Activated CD8-positive, alpha-beta memory T cell treated with anti-CD3 and anti-CD28 coated beads, Interleukin-2, amount 50 U/mL, for 4 hours (primary cell): Measurements from ENCODE around the gene TNRC6B.
"Not testable (repeated sequence)": the region's sequence is repeated elsewhere in the genome, so short reads cannot be mapped to it uniquely, and the experiment has no call there.

Experiments used
- DNase-seq: peaks from one replicate; pipeline ENCODE4 v3.0.0-alpha.2; 2020

The TNRC6B gene

DNA sequence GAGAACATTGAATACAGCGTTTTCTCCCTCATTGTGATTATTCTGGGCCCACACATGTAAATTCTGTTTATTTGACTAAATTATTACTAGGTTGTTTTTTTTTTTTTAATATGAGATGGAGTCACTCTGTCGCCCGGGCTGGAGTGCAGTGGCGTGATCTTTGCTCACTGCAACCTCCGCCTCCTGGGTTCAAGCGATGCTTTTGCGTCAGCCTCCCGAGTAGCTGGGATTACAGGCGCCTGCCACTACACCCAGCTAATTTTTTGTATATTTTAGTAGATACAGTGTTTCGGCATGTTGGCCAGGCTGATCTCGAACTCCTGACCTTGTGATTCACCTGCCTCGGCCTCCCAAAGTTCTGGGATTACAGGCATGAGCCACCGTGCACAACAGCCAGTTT lies 5.9 kb downstream of the TNRC6B start:
- not testable (repeated sequence) for DNase-seq

DNA sequence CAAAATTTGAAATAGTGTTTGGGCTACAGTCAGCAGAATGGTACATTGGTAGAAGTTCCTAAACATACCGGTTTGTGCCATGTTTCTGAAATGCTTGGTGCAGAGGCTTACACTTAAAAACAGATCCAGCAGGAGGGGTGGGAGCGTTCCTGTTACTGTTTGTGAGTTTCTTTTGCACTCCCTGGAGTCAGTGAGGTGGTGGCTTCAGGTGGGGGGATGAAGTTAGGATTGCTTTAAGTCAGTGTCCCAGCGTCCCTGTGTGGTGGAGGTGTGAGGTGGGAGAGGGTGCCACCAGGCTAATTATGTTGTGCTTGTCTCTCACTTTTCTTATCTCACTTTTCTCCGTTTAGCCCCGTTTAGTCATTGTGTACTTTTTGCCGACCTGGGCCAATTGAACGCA lies 9.7 kb downstream of the TNRC6B start:
- no peak for DNase-seq

DNA sequence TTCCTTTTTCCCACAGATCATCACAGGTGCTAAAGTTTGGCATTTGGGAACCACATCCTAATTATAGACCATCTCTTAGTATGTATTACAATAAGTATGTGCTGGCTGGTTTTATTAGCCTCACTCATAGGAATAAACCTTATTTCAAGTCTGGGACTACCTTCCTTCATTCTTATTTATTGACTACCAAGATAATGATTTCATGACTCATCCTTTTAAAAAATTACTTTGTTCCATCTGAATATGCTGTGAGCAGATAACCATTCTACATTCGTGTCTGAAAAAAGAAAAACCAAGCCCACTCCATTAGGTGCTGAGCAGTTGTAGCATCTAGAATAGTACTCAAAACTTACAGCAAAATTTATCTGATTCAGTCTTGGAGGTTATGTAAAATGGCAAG lies 12.3 kb downstream of the TNRC6B start:
- DNase-seq: no peak

DNA sequence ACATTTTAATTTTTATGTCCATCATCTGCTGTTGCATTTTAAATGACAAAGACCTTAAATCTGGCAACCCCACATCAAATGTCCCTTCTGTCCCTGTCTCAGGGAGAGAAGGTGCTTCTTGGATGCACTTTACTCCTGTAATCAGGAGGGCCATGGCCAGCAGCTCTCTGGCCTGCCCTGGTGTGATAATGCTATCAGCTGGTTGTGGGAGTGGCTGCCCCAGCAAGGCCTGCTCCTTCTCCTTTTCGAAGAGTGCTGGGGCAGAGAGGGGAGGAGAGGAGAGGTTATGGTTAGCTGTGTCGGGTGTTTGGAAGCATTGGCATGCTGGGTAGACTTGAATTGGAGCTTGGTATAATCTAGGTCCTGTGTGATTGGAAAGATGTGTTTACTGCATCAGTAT lies 12.8 kb downstream of the TNRC6B start:
- DNase-seq: no peak

DNA sequence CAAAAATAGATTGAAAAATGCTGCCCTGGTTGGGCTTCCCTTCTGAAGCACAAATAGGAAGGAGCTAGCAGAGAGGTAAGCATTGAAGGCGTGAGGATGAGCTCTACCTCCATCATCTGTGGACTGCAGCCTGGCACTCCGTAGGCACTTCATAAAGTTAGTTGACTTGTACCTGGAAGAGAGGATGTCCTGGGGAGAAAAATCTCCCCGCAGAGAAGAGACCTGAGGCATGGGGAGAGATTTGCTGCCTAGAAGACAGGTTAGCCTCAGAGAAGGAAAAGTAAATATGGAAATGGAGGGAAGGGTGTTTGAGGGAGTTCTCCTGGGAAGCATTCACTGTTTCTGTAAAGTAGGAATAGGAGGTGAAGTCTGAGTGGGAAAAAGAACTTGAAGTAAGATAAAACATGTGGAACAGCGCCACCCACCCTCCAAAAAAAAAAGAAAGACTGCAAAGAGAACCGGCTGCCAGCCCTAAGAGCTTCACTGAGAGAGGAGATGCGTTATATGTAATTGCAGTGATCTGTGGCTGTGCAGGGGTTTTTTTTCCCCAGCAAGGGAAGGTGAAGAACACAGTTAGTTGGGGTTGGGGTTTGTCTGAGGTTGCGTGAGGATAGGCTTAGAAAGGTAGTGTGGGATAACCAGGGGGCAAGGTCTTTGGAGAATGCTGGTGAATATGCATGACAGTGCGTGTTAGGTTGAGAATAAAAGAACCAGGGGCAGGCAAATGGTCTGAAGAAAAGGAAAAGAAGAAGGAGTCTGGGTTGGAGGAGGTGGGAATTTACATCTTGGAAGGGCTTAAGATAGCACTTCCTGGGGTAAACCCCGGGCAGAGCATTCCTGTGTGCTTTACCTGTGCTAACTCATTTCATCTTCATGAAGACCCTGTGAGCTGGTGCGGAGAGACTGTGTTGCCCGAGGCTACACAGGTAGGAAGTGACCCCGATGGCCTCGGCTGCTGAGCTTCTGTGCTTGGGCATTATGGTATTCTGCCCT lies 16.0 kb downstream of the TNRC6B start:
- no peak for DNase-seq

DNA sequence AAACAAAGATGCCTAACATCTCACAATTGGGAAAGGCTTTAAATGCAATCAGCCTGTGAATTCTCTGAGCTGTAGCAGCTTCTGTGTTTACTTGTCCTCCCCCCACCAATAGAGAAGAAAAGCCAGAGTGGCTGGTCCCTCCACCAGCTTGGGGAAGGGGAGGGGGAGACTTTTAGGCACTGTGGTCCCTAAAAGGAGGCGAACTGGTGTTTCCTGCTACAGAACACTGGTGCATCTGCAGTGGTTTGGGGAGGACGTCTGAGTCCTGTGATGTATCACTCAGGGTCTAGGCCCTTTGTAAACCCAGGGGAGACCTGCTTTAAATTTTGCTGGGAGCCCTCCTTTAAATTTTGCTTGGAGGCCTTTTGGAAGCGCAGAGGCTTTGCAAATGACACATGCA lies 16.9 kb downstream of the TNRC6B start:
- no peak for DNase-seq

DNA sequence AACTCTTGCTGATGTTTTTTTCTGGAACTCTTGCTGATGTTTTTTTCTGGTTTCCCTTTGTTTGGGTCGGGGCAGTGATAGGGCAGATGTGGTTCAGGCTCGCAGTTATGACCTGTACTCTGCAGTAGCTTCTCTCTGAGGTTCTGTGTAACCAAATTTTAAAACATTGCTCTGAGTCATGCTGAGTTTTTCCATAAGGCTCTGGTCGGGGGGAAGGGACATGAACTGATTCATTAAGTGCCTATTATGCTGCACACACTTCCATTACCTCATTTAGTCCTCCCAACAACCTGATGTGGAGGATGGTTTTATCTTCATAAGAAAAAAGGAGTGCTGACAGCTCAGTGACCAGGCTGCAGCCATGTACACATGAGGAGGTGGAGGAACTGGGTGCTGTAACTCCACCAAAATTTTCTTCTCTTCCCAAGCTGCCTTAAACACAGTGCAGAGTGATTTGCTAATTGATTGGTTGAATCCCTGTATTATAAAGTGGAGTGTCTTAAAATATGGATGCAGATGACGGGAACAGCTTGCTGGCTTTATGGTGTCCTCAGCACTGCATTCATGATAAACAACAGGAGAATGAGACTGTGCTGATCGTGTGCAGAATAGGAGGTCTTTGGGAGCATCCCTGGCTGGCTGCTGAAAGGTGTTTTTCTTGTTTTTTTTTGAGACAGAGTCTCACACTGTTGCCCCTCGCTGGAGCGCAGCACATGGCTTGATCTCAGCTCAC lies 19.1 kb downstream of the TNRC6B start:
- peak; percentile 43 for DNase-seq

DNA sequence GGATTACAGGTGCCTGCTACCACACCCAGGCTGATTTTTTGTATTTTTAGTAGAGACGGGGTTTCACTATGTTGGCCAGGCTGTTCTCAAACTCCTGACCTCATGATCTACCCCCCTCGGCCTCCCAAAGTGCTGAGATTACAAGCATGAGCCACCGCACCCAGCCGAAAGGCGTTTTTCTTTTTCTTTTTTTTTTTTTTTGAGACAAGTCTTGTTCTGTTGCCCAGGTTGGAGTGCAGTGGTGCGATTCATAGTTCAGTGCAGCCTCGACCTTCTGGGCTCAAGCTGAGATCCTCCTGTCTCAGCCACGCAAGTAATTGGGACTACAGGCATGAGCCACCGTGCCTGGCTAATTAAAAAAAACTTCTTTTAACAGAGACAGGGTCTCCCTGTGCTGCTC lies 19.7 kb downstream of the TNRC6B start:
- DNase-seq: not testable (repeated sequence)

DNA sequence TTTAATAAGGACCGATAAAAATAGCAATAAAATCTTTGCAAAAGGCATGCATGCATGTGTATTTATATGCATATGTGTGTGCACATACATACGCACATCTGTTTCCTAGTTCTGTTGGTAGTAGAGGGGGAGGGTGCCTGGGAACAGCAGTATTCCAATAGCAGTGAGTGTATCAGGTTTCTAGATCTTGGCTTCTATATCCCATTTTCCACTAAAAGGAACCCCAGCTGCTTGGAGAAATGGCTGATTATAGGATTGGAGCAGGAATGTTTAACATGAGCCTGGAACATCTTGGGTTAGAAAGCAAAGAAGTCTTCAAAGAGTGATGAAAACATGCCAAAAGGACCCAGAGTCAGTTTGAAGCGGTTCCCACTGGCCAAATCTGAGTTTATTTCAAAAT lies 21.0 kb downstream of the TNRC6B start:
- DNase-seq: no peak

DNA sequence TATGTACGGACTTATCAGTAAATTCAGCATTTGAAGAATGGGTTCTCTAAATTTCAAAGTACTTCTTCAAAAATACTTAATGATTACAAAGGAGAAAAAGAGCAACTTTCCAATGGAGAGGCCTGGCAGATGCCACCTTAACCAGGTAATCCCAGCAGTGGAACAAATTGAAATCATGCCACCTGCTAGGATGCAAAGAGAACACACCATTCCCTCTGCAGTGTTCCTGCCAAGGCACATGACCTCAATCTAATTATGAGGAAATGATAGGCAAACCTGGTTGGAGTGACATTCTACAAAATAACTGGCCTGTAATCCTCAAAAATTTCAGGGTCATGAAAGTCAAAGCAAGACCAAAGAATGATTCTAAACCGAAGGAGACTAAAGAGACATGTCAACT lies 21.5 kb downstream of the TNRC6B start:
- no peak for DNase-seq

DNA sequence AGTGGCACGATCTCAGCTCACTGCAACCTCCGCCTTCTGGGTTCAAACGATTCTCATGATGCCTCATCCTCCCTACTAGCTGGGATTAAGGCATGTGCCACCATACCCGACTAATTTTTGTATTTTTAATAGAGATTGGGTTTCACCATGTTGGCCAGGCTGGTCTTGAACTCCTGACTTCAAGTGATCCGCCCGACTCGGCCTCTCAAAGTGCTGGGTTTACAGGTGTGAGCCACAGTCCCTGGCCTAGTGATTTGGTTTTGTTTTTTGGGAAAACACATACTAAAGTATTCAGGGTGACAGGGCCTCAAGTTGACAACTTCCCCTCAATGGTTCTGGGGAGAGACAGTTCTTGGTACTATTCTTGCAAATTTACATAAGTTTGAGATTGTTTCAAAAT lies 22.1 kb downstream of the TNRC6B start:
- DNase-seq: no peak

DNA sequence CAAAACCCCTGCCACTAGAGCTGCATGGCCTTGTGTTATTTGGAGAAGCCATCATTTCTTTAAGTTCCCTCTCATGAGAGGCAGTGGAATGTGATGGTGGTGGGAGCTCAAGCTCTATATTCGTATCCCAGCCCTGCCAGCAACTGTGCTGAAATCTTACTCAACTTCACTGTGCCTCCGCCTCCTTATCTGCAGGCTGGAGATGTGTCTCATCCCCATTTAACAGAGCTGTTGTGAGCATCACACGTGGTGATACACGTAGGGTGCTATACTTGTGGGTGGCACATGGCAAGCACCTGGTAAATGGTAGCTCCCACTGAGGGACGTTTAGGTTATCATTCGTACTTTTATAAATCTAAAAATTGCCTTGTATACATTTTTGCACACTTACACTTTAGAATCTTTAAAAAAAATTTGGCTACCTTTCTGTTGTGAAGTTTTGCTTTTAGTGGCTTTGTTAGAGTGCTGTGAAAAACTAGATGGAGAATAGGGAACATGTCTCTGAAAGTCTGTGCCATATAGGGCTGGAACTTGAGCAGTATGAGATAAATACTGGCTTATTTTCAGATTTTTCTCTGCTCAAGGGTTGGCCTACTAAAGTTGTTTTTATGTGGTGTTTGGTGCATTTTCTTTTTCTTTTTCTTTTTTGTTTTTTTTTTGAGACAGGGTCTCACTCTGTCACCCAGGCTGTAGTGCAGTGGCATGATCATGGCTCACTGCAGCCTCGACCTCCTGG lies 23.2 kb downstream of the TNRC6B start:
- DNase-seq: no peak

DNA sequence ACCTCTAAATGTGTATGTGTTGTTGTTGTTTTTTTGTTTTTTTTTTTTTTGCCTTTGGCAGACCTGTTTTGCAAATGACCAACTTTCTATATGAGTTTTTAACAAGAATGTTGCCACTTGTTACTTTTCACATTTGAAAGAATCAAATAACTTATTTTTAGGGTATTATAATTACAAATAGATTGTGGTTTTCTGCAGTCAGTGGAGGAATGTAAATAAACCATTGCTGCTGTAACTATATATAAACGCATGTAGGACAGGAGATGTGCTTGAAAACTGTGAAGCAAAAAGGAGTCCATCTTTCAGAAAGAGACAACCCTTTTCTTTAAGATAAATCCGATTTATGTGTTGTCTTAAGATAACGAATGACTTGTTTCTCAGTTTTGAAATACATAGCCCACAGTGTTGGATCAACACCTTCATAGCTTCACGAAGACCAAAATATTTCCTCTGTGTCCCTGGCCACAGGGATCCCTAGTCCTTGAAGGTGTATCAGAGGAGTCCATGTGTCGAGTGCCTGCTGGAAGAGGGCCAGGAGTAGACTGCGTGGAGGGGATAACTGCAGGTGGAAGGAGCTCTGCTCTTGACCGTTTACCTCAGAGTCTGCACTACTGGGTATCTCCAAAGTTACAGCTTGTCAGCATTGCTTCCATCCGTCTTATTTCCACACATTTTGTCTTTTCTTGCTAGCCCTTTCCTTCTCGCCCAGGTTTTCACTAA lies 24.7 kb downstream of the TNRC6B start:
- DNase-seq: no peak

DNA sequence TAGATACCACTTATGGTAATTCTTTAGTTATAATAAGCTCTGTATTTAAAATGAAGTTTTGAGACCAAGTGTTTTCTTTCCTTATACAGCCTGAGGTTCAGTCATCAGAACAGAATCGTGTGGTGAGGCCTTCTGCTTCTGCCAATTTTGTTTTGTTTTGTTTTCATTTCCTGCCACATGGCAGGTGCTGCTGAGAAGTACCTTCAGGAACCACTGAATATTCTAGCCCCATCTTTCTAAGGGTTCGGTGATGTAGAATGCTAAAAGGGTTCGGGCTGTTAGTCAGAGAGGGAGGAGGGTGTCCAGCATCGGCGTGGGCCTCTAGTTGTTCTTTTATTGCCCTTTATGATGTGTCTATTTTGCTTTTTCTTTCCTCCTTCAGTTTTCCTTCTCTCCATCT lies 25.8 kb downstream of the TNRC6B start:
- peak; percentile 24 for DNase-seq

DNA sequence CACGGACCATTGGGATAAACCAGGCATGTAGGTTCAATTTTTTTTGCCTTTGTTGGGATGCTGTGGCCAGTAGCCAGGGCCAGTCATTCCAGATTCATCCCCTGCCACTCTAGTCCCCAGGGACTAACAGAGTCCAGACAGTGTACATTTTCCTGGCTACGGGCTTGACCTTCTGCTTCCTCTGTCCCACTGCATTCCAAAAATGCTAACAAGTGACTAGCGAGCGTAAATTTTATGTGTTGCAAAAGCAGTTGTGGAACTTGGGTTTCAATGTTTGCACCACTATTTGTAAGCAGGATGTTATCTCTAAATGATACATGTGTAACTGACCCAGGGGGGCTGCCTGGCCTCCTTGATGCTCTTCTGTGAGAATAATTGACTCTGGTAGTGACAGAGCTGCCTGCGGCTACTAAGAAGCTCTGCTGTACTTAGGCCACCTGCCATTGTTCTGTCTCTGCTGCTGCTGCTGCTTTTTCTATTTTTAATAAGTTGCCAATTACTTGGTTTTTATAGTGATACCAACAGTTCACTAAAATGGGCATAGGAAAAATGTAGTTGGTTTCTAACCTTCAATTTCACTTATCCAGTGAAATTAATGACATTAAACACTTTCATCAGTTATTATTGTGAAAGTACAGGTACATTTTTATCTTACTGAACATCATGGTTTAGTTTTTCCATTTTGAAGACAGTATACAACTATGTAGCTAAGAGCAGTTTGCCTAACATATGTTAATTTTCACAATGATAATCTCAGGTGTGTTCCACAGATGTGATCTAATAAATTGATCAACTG lies 26.8 kb downstream of the TNRC6B start:
- DNase-seq: no peak

DNA sequence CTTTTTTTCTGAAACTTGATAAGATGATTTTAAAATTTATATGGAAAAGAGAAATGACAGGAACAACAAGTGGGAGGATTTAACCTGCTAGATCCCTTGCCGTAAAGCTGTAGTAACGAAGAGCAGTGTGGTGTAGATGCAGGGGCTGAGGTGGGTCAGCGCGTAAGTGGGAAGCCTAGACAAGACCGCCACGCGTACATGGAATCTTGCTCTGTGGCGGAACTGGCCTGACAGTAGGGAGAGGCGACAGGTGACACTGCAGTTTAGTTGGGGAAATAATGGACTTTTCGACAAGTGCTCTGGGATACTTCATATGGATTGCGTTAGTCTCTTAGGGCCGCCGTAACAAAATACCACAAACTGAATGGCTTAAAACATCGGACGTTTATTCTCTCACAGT lies 28.8 kb downstream of the TNRC6B start:
- no peak for DNase-seq

DNA sequence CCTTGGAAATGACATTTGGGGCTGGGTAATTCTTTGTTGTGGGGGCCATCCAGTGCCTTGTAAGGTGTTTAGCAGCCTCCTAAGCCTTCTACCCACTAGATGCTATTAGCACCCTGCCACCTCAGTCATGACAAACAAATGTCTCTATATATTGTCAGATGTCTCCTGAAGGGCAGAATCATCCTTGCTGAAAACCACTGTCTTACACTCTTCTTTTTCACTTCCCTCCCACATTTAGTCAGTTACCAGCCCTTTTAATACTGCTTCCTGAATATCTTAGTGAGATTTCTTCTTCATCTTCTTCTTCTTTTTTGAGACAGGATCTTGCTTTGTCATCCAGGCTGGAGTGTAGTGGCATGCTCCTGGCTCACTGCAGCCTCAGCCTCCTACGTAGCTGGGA lies 33.1 kb downstream of the TNRC6B start:
- no peak for DNase-seq

DNA sequence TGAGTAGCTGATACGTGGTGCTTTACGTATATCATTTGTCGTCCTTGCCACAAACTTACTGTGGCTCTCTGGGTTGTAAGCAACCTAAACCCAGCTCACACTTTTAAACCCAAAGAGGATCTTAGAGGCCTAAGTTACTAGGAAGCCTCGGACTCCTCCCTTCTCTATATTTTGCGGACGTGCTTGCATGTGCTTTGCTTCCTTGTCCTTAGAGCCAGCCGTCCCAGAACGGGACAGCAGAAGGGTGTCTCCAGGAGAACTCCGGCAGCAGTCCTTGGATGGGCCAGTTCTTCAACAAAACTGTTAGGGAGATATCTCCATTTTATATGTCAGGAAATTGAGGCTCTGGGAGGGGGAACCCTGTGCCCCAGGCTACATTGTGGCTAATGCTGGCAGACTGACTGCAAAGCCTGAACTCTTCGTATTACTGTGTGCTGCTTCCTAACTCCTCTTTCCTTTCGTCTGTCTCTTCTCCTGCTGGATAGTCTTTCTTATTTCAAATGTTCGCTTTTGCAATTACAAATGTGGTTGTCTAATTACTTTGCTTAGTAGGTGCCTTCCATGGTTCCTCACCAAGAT lies 33.8 kb downstream of the TNRC6B start:
- no peak for DNase-seq

DNA sequence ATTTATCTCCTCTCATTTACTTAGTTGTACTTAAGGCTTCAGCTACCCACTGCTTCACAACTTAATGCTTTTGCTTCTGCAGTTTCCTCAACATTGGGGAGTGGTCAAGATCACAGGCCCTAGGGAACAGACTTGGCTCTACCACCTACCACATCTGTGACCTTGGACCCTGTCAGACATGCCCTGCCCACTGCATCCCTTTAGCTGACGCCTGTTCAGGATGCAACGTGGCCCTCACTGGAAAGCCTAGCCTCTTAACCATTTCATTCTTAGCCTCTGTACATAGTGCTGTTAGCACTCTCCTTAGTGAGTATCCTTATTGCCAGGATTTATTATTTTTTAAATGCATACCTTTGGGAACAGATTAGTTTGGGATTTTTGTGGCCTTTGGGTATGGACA lies 34.4 kb downstream of the TNRC6B start:
- DNase-seq: no peak

DNA sequence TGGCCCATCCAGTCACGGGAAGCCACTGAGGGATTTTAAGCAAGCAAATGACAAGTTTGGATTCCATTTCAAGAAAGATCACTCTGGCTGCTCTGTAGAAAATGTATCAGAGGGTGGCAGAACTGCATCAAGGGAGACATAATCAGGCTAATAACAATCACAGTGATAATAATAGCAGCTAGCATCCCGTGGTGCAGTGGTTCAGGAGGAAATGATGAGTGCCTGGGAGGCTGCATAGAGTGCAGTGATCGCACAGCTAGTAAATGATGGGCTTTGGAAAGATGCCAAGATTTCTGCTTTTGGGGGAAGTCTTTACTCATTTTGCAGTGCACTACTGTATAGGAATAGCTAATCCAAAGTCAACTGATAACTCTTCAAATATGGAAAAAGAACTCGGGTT lies 35.8 kb downstream of the TNRC6B start:
- DNase-seq: no peak

DNA sequence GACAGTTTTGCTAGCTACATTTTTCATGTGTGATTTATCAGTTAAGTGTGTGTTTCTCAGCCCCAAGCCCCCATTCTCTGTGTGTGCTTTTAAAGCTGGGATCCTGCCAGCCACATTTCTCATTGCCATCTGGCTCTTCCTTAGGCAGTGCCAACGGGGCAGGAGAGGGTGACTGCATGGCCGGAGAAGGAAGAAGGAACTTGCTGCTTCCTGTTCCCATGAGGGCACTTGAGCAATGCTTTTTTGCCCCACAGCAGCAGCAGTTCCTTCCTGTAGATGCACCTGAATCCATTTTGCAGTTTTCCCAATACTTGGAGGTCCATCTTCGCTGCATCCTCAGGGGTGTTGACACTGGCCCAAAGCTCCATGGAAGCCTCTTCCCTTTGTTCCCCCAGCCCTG lies 37.5 kb downstream of the TNRC6B start:
- no peak for DNase-seq
